ENCODE results near the gene DUXB.

DUXB gene, protein sequence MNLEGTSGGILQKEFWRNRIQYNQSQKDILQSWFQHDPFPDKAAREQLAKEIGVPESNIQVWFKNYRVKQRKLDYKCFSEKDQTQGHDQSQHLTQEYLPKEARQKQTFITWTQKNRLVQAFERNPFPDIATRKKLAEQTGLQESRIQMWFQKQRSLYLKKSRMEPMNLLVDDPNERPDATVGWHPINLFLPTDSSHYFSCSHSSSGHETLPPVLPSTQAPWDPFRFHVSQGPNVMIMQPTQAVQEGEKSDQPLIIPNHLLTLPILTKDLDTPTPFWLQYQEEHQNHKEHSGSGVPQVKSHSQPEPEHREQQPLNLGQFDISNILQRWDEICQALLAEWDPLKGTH

DNA sequence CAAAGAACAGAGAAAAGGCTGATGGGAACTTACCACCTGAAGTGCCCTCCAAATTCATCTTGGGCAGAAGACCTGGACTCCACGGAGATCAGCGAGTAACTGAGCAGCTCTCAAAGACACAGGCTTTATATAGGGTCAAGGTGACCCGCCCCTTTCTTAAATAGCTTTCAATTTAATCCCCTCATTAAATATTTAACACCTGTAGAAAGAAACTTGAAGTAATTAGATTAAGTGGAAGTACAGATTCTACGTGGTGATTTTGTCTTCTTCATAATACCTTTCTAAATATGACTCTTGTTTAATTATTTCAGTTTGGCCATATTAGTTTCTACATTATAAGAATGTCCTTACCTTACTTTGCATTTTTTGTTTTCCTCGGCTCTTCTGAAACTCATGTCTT lies at the start of gene DUXB:
DUXB (minus strand) TSS at position 101 of the 400 bp plus-strand sequence; CDS start at position 58, 43 bp downstream.
- no peak for DNase-seq (ENCODE audit: low read depth in 2 of 2)

DNA sequence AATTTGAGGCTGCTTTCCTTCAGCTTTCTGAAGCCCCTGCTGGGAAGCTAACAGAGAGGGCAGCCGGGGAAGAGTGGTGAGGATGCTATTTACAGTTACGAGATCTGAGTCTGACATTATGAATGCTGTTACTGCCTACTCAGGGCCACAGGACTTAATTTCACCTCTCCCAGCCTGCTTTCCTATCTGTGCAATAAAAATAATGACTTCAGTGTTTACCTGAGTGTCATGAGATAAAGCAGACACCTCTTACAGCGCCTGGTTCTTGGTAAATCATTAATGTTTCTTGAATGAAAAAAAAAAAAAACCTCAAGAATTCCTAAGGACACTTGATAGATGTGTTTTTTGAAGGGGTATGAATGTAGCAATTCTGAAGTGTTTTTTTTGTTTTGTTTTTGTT lies 49.3 kb upstream of the DUXB start:
- DNase-seq (ENCODE audit: low read depth in 2 of 2): no peak

DNA sequence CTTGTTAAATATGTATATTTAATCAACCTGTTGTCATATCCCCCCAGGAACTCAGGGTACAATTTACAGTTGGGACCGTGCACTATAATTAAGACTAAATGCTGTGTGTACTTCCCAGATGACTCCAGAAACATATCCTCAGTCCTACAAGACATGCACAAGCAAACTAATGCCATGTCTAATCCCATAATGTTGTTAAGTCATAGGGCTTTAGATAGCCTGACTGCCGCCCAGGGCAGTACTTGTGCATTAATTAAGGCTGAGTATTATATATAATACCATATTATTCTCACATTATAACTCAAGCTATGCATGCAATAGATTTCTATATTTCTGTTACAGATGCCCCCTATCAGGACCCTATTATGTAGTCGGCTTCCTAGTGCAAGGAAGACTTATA lies 45.1 kb upstream of the DUXB start:
- no peak for DNase-seq (ENCODE audit: low read depth in 2 of 2)

DNA sequence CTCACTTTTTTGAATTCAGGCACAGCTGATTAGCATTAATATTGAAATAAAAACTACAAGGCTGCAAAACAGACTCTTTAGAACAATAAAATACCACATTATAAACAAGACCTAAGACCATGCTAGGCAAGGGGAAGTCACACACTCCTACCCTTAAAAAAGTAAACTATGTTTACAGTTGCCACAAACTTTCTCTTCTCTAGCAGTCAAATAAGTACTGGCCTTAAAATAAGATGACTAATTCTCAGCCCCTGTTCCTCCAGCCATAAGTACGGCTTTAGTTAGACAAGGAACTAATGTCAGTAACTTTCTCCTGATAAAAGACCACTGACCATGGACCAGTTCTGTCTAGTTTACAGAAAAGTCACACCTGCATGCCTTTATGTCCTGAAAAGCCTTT lies 44.6 kb upstream of the DUXB start:
- DNase-seq (ENCODE audit: low read depth in 2 of 2): no peak

DNA sequence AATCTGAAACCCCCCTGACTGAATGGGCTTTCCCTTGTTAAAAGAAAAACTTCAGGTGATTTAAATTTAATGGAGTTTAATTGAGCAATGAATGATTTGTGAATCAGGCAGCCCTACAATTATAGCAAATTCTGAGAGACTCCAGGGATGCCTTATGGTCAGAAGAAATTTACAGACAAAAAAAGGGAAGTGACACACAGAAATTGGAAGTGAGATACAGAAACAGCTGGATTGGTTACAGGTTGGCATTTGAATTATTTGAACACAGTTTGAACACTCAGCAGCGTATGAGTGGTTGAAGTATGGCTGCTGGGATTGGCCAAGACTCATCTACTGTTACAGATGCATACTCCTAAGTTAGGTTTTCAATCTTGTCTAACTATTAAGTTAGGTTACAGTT lies 44.0 kb upstream of the DUXB start:
- no peak for DNase-seq (ENCODE audit: low read depth in 2 of 2)

DNA sequence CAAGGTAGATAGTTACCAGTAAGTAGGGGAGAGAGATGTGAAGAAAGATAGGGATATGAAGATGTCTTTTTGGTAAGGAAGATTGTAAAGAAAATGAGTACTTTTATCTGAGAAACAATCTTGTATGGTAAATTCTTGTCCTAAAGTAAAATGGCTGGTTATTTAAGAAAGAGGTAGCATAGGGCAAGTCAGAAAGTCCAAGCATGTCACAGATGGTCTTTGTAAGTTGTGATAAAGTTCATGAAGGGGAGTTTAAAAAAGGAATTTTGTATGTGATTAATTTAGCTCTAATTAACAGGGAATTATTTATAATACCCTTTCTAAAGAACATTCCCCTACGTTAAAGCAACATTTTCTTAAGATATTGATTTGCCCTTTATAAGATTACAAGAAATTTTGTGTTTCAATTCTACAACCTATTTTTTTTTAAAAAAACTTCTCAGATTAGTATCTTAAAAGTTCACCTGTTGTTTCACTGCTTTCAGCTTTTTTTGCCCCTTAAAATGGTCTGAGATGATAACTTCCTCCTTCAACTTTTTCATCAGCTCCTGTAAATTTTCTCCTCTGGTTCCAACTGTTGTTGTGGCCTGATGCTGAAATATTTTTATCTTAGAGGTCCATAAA lies 41.3 kb upstream of the DUXB start:
- DNase-seq (ENCODE audit: low read depth in 2 of 2): no peak

DNA sequence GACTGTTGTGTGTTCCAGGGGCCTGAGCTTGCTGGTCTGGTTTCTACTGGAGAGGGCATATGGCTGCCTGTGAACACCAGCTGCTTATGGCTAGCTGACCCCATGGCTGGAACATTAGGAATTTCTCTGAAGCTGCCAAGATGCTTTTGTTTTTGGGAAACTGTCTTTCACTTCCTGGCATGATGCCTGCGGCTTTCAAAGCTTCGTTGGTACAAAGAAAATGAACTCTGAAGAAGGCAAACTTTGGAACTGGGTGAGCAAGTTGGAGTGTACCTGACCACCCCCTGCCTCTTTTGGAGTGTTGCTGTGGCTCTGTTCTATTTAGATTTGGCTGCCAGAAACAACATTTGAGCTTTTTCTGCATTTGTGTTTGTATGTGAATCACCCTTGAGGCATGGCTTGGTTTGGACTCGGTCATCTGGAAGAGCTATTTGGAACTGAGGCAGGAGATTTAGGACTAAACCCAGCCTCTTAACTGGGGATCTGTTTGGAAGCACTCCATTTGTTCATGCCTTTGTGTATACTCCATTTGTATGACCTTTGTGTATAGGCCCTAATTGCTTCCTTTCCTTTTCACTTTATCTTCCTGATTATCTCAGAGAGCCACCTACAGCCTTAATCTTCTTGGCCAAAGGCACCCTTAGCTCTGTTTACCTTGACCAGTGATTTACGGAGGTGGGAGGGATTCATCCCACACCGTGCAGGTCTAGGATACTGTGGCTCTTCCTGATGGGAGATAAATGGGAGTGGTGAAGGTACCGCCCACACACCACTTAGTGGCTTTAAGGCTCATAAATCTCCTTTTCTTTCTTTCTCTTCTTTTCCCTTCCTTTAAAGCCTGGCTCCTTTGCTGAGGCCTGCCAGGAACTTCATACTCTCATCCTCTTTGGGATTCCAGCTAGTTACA lies 32.3 kb upstream of the DUXB start:
- no peak for DNase-seq (ENCODE audit: low read depth in 2 of 2)

DNA sequence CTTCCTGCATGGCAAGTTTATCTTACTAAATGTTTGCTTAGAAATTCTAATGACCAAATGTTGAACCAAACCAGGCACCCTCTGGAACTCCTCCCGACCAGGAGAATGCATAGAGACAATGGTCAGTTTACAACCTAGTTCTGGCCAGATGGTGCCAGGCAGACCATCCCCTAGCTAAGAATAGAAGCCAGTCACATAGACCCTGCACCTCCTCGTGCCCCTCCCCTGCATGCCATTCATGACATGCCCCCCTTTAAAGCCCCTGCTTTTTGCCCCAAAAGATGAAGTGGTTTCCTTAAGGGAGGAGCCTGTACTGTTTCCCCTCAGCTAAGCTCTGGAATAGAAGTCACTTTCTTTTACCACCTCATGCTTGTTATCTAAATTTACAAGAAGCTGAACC lies 31.6 kb upstream of the DUXB start:
- DNase-seq (ENCODE audit: low read depth in 2 of 2): no peak

DNA sequence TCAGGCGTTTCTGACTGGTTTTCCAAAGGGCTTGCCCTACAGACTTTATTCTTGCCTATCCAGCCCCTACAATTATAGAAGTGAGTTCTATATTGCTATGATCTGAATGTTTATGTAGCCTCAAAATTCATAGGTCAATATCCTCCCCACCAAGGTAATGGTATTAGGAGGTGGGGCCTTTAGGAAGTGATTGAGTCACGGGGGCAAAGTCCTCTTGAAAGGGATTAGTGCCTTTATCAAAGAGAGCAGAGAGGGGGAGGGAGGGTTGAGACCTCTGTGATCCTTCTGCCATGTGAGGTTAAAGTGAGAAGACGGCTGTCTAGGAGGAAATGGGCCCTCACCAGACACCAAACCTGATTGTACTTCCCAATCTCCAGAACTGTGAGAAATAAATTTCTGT lies 26.0 kb upstream of the DUXB start:
- DNase-seq (ENCODE audit: low read depth in 2 of 2): no peak

DNA sequence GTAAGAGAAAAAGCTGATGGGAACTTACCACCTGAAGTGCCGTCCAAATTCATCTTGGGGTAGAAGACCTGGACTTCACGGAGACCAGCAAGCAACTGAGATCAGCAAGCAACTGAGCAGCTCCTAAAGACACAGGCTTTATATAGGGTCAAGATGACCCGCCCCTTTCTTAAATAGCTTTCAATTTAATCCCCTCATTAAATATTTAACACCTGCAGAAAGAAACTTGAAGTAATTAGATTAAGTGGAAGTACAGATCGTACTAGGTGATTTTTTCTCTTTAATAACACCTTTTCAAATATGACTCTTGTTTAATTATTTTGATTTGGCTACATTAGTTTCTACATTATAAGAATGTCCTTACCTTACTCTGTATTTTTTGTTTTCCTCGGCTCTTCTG lies 25.1 kb upstream of the DUXB start, which contains the start of gene CPHXL:
CPHXL (minus strand) TSS at position 101 of the 400 bp plus-strand sequence; CDS start at position 53, 48 bp downstream.
- no peak for DNase-seq (ENCODE audit: low read depth in 2 of 2)

DNA sequence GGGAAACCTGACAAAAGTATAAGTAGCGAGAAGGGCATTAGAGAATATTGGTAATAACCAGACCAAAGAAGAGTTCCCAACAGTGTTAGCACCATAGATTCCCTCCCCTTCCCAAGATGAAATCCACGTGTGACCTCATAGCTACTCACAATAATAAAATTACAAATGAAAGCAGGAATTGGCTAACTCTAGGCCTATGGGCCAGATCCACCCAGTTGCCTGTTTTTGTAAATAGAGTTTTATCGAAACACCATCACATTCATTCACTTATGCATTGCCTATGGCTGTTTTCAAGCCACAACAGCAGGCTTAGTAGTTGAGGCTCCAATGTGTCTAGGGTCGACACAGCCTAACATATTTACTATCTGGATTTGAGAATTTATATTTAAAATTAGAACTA lies 17.2 kb upstream of the DUXB start:
- DNase-seq (ENCODE audit: low read depth in 2 of 2): no peak

DNA sequence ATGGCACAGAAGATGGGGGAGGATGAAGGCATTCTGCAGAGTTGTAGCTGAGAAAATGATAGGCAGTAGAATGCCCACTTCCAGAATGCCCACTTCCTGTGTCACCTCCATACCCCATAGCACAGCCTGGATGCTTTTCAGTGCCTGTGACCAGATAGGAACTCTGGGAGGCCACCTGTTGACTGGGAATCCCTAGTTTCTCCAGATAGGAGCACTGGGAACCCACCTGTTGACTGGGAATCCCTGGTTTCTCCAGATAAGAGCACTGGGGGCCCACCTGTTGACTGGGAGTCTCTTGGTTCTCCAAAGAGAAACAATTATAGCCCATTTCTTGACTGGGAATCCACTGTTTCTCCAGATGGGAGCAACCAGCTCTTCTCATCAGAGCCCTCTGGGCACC lies 13.4 kb upstream of the DUXB start:
- no peak for DNase-seq (ENCODE audit: low read depth in 2 of 2)

DNA sequence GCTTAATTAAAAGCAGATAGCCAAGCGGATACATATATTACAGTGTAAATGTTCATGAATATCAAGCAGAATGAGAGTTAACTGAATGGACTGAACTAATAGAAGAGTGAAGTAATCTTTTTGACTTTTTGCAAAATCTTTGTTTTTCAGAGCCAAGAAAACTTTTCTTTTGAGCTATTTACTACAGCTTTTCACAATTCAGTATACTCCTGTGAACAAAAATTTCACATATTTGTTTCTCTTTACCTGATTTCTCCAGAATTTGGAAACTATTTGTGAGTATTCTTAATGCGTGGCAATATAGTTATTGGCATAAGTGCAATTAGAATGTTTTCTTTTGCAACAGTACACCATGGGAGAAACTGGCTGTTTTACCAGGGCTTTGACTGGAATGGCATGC lies 9.1 kb upstream of the DUXB start:
- DNase-seq (ENCODE audit: low read depth in 2 of 2): no peak

DNA sequence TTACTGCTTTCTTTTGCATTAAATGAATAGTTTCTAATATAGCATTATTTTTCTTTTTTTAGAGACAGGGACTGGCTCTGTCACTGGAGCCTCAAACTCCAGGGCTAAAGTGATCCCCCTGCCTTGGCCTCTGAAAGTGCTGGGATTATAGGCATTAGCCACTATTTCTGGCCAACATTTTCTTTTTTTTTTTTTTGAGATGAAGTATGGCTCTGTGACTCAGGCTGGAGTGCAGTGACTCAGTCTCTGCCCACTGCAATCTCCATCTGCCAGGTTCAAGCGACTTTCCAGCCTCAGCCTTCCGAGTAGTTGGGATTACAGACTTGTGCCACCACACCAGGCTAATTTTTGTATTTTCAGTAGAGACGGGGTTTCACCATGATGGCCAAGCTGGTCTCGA lies 2.0 kb upstream of the DUXB start:
- DNase-seq (ENCODE audit: low read depth in 2 of 2): no peak

DNA sequence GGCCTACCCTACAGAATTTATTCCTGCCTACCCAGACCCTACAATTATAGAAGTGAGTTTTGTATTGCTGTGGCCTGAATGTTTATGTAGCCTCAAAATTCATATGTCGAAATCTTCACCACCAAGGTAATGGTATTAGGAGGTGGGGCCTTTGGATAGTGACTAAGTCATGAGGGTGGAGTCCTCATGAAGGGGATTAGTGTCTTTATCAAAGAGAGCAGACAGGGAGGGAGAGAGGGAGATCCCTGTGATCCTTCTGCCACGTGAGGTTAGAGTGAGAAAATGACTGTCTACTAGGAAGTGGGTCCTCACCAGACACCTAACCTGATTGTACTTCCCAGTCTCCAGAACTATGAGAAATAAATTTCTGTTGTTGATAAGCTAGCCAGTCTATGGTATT lies 981 bp upstream of the DUXB start:
- no peak for DNase-seq (ENCODE audit: low read depth in 2 of 2)

DNA sequence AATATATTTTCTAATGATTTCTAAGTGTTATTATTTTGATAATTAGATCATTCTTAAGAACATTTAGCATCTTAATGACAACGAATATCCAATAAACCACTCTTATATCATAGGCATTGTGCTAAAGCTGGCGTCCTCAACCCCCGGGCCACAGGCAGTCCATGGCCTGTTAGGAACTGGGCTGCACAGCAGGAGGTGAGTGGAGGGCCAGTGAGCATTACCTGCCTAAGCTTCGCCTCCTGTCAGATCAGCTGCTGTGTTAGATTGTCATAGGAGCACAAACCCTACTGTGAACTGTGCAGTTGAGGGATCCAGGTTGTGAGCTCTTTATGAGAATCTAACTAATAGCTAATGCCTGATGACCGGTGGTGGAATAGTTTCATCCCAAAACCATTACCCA lies 3.7 kb downstream of the DUXB start:
- no peak for DNase-seq (ENCODE audit: low read depth in 2 of 2)

DNA sequence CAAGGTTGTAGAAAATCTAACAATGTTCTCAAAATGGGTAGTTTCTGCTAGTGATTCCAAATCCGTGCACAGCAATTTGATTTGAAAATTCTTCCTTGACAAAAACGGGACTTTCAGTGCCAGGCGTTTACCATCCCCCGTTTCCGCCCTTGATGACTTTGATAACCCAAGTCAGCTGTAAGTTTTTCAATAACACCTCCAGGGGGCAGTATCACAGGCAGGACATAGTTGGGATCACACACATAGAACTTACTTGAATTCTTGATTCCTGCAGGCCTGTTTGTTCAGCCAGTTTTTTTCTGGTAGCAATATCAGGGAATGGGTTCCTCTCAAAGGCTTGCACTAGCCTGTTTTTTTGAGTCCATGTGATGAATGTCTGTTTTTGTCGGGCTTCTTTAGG lies 5.6 kb downstream of the DUXB start:
- DNase-seq (ENCODE audit: low read depth in 2 of 2): no peak

DNA sequence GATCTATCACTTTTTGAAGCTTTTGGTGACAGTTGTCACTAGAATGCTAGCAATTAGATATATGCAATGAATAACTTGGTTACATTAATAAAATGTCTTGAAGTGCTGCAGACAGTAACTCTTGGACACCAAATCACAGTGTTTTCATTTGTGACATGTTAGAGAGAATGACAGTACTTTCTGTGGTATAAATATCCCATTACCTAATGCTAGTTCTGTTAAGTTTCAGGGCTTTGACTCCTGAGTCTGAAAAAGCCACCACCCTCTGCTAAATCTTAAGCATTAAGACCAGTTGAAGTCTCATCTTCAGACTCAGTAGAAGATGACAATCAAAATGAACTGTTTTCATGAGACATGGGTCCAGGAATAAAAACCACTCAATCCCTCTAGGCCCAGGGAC lies 13.9 kb downstream of the DUXB start:
- DNase-seq (ENCODE audit: low read depth in 2 of 2): no peak

DNA sequence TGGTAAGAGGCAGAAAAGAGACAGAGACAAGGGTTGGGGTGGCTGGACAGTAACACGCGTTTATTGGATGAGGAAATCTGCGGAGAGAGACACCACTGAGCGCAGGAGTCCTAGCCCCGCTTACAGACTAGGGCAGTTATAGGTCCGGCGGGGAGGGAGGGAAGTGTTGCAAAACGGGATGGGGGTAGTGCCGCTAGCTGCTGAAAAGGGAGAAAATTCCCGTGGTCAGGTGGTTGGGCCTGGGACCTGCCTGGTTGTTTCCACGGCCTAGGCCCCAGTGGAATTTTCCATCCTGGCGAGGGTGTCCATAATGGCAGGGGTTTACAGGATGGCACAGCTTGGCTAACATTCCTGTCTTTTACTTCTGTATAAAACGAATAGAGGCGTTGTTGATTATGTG lies 19.0 kb downstream of the DUXB start:
- no peak for DNase-seq (ENCODE audit: low read depth in 2 of 2)

DNA sequence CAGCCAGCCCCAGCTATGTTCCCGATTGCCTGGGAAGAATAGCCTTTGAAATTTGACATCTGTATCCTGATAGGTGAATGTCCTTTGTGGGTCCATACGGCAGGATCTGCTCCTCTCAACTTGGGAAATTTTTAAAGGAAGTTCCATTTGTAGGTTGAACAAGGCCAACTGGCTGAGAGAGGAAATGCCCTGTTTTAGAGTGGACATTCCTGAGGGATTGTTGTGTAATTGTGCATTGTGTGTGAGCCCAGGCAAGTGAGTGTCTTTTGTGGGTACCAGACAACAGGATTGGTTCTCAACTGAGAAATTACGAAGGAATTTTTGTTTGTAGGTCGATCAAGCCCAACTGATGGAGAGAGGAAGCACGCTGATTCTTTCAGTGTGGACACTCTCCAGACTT lies 21.9 kb downstream of the DUXB start:
- no peak for DNase-seq (ENCODE audit: low read depth in 2 of 2)

DNA sequence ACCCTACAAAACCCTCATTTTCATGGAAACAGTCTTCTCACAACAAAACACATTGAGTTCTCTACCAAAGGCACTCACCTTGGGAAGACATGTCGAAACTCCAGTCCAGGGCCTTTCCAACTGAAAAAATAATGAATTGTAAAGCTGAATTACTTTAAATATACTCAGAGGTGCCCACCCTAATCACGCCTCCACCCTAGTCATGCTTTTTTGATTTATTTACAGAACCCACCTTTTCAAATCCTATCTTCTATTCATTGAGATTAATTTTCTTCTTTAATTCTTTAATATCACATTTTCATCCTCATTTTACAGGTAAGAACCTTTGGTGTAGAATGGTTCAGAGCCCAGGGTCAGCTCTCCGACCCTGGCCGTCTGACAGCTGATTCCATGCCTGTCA lies 24.4 kb downstream of the DUXB start, which contains the start of gene CPHXL2:
CPHXL2 (minus strand) TSS at position 101 of the 400 bp plus-strand sequence; CDS start at position 91, 10 bp downstream.
- DNase-seq (ENCODE audit: low read depth in 2 of 2): no peak

DNA sequence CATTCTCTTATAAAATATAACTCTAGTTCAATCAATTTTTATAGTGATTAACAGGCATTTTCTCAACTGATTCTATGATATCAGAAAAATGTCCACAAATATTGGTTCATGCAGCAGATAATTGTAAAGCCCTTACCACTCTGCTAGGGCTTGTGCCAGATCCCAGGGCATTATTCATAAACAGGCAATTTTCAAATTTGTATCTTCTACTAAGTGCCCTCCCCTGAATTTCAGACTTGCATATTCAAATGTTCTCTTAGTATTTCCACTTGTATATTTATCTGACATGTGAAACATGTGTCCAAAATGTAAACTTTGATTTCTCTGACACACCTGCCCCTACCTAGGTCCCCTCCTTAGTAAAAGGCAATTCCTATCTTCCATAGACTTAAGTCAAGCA lies 33.8 kb downstream of the DUXB start:
- no peak for DNase-seq (ENCODE audit: low read depth in 2 of 2)
